Thyroid gland (tissue), 4 donors: ENCODE results near the gene SIDT1. TPM values are rescaled to one million over a fixed set of nuclear protein-coding genes. Genes with fewer than 3 reads are reported as not detected.

Experiments used
- DNase-seq, 2 donors: peaks; one replicate each; pipeline ENCODE4 v3.0.0-alpha.2; 2019
- H3K27ac ChIP-seq, 3 donors: fragments of 200-600 bp; sonication (generic); 1 replicate in 2 of 3; 2 replicates in 1 of 3; pipeline ENCODE4 v1.5.1; 2016 to 2019; ENCODE audit warnings: mild to moderate bottlenecking in 1 of 3, moderate library complexity in 1 of 3
- H3K27me3 ChIP-seq: fragments of 200-600 bp; sonication (generic); one replicate; pipeline ENCODE4 v1.5.1; 2019
- H3K36me3 ChIP-seq, 2 donors: fragments of 200-600 bp; sonication (generic); one replicate each; pipeline ENCODE4 v1.5.1; 2016 to 2019
- H3K4me1 ChIP-seq, 2 donors: fragments of 200-600 bp; sonication (generic); one replicate each; pipeline ENCODE4 v1.5.1; 2017 to 2019
- H3K4me3 ChIP-seq, 3 donors: fragments of 200-600 bp; sonication (generic); replicated peaks in 1 of 3; 1 replicate in 2 of 3; 2 replicates in 1 of 3; pipeline ENCODE4 v1.5.1; 2016; ENCODE audit warnings: mild to moderate bottlenecking in 1 of 3
- H3K9me3 ChIP-seq: fragments of 200-600 bp; sonication (generic); one replicate; pipeline ENCODE4 v1.5.1; 2017
- POLR2A ChIP-seq, 2 donors: fragments of 450-650 bp; IDR thresholded peaks; one replicate each; pipeline ENCODE4 v1.6.1; 2017; ENCODE audit warnings: antibody characterized with exemption in 2 of 2, mild to moderate bottlenecking in 2 of 2, moderate library complexity in 1 of 2
- WGBS, 2 donors: methylation state at CpG; one replicate each; pipeline ENCODE4 v1.1.5; 2017; 5-methylcytosine and 5-hydroxymethylcytosine counted together
- intact Hi-C: fragments of 100-400 bp; cut with DNase I; formaldehyde crosslinking; loops from one replicate; pipeline ENCODE4 v1.15.1; 2023
- total RNA-seq, 4 donors: library from RNA; depleted of rRNA; stranded (reverse); fragments of >200 nt; gene quantifications; one replicate each; pipeline ENCODE4 v1.2.3, GENCODE V29; 2016
- TF ChIP-seq, protein P1 (sequence below), 6 experiments: fragments of 200-600 bp in 3 of 6; fragments of 450-650 bp in 3 of 6; sonication (generic) in 3 of 6; IDR thresholded peaks; one replicate each; pipeline ENCODE4 v1.5.1; 2016 to 2019; ENCODE audit warnings: antibody characterized with exemption in 6 of 6, mild to moderate bottlenecking in 2 of 6, inconsistent platforms in 1 of 6, moderate library complexity in 1 of 6

Gene SIDT1
- total RNA-seq, 4 donors from 2014 or later: 0.98 to 3.1 (median 2.6) TPM

DNA sequence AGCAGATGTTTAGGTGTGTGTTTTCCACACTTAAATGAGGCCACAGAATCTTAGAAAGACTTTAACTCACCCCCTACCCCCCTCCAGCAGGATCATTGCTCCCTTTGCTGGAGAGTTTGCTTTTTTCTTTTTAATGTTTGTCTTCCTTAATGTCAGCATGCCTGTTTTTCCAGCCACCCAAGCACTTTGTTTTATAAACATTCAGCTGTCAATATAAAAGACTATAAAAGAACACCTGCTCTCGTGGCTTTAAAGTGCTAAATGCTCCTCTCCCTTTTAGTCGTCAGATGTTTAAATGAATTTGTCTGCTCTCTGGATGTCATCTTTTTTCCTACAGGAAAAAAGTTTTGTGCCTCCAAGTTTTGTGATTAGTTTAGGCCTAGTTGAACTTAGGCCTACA lies 61.7 kb downstream of the SIDT1 start:
- Histone ChIP-seq H3K4me3 (no peak overlapping the region), H3K27me3 (no peaks in the 10 kb centered on the region), H3K4me1 (no peaks in the 10 kb centered on the region), H3K36me3 (no peaks in the 10 kb centered on the region), H3K27ac (no peak overlapping the region), H3K9me3 (no peaks in the 10 kb centered on the region)
- intact Hi-C loops: no loop called here
- WGBS, 2 donors: 35 to 46% methylated on average over 2 of the region's 2 CpGs
- no peak for TF ChIP-seq POLR2A (IDR thresholded peaks at IDR 0.05)
- TF ChIP-seq, protein P1, sequence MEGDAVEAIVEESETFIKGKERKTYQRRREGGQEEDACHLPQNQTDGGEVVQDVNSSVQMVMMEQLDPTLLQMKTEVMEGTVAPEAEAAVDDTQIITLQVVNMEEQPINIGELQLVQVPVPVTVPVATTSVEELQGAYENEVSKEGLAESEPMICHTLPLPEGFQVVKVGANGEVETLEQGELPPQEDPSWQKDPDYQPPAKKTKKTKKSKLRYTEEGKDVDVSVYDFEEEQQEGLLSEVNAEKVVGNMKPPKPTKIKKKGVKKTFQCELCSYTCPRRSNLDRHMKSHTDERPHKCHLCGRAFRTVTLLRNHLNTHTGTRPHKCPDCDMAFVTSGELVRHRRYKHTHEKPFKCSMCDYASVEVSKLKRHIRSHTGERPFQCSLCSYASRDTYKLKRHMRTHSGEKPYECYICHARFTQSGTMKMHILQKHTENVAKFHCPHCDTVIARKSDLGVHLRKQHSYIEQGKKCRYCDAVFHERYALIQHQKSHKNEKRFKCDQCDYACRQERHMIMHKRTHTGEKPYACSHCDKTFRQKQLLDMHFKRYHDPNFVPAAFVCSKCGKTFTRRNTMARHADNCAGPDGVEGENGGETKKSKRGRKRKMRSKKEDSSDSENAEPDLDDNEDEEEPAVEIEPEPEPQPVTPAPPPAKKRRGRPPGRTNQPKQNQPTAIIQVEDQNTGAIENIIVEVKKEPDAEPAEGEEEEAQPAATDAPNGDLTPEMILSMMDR (IDR thresholded peaks at IDR 0.05): no peak
- no peak for DNase-seq

DNA sequence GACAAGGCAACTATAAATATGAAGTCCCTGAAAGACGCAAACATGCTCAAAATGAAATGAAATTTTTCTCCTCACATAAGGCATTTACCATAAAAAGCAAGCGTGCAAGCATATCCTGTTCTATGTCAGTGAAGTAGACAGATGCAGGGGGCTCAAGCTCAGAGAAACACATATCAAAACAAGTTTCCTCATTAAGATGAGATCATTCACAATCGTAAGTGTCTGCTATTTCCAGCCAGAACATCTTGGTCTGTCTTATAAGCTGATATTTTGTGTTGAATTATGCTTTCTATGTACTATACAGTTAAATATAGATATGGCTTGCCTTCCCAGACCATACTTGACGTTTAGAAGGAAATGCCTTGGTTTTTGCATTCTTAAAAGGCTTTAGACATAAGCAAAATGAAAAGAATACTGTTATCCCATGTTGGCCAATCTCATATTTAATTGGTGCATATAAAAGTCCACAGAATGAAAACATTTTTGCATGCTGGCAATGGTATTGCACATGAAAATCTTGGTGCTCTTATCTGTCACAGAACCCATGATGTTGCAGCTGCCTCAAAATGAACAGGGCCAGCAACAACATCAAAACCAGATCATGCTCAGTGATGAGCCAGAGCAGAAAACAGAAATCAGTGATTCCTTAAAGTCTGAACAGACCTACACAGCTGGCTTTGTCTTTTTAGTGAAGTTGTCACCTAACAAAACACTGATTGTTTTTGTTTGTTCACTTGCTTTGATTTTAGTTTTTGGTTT lies 65.4 kb downstream of the SIDT1 start:
- no peak overlapping the region for H3K4me3 ChIP-seq
- H3K9me3 ChIP-seq: no peaks in the 10 kb centered on the region
- H3K27me3 ChIP-seq: no peaks in the 10 kb centered on the region
- no peaks in the 10 kb centered on the region for H3K4me1 ChIP-seq
- intact Hi-C loops: no loop called here
- no peak for DNase-seq
- H3K27ac ChIP-seq: no peak overlapping the region
- 78 to 81% methylated on average over 4 of the region's 4 CpGs for WGBS, 2 donors
- H3K36me3 ChIP-seq: no peaks in the 10 kb centered on the region
- TF ChIP-seq, protein P1 (IDR thresholded peaks at IDR 0.05): no peak
- TF ChIP-seq POLR2A (IDR thresholded peaks at IDR 0.05): no peak

DNA sequence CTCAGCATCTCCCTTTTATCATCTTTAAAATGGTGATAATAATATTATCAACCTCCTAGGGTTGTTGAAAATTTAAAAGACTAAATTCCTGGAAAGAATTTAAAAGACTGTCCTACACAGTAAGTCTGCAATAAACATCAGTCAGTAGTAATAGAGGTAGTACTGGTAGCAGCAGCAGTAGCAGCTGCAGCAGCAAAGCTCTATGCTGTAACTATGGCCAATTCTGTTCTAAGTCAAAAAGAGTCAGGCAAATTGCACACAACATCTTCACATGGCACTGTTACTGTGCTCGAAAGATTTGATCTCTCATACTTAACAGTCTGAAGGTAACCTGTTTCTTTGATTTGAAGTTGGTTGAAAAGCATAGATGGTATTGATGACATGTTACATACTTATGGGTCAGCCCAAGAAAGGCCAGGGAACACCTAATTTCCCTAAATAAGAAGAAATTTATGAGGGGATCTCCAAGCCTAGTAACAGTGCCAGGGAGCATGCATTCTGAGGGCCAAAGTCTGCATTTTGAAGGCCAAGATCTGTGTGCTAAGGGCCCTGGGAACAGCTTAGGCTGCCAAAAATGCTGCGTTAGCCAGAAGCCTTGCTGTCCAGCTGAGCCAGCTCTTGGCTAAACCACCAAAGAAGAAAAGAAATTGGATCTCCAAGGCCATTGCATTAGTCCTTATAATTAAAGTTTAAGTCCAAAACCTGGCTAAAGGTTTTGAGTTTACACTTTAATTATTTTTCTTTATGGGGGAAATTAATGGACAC lies 68.2 kb downstream of the SIDT1 start:
- WGBS, 2 donors: 71 to 83% methylated on average over 2 of the region's 2 CpGs
- no peaks in the 10 kb centered on the region for H3K9me3 ChIP-seq
- H3K4me3 ChIP-seq: no peak overlapping the region
- no peaks in the 10 kb centered on the region for H3K36me3 ChIP-seq
- no peaks in the 10 kb centered on the region for H3K27me3 ChIP-seq
- no peak for DNase-seq
- H3K27ac ChIP-seq: no peak overlapping the region
- TF ChIP-seq POLR2A (IDR thresholded peaks at IDR 0.05): no peak
- TF ChIP-seq, protein P1 (IDR thresholded peaks at IDR 0.05): no peak
- intact Hi-C loops: no loop called here
- no peaks in the 10 kb centered on the region for H3K4me1 ChIP-seq

GRCh38 chr3:113601240-113601639 lies 68.9 kb downstream of the SIDT1 start:
- Histone ChIP-seq H3K27me3 (no peaks in the 10 kb centered on the region), H3K27ac (no peak overlapping the region), H3K9me3 (no peaks in the 10 kb centered on the region), H3K36me3 (no peaks in the 10 kb centered on the region), H3K4me1 (no peaks in the 10 kb centered on the region), H3K4me3 (no peak overlapping the region)
- WGBS, 2 donors: 89 to 97% methylated on average over 2 of the region's 2 CpGs
- TF ChIP-seq, protein P1 (IDR thresholded peaks at IDR 0.05): no peak
- no peak for TF ChIP-seq POLR2A (IDR thresholded peaks at IDR 0.05)
- no peak for DNase-seq
- intact Hi-C loops: no loop called here

DNA sequence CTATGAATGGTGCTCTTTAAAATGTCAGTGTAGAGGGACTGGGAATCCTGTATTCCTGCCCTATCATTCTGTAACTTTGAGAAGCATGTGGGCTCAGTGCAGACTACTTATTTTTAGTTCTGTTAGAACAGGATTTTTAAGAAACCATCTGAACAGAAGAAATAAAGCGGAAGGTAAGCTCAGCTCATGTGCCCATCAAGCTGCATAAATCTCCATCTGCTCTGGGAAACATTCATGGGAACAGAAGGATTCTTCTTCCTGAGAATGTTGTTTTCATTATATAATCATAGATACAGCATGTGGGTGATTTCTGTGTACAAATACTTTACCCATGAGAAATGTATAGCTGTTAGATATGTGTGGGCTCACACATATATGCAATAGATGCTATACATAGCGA lies 69.9 kb downstream of the SIDT1 start:
- H3K4me3 ChIP-seq: no peak overlapping the region
- H3K9me3 ChIP-seq: no peaks in the 10 kb centered on the region
- no peaks in the 10 kb centered on the region for H3K36me3 ChIP-seq
- intact Hi-C loops: no loop called here
- 94 to 95% methylated on average over 2 of the region's 2 CpGs for WGBS, 2 donors
- DNase-seq: no peak
- H3K4me1 ChIP-seq: no peaks in the 10 kb centered on the region
- H3K27me3 ChIP-seq: no peaks in the 10 kb centered on the region
- H3K27ac ChIP-seq: no peak overlapping the region
- TF ChIP-seq POLR2A (IDR thresholded peaks at IDR 0.05): no peak
- TF ChIP-seq, protein P1 (IDR thresholded peaks at IDR 0.05): no peak
